PFSK-1 (cell line): ENCODE data around the gene SGPP1.

Source experiments
- FOXP2 ChIP-seq: optimal IDR thresholded peaks from 2 replicates; pipeline ENCODE3; 2011; ENCODE audit warnings: borderline replicate concordance, control low read depth, inconsistent platforms; ENCODE audit not compliant: insufficient read depth; ENCODE audit errors: extremely low read length, extremely low read depth
- POLR2AphosphoS5 ChIP-seq: IDR thresholded peaks from 2 replicates; pipeline ENCODE4 v1.6.1; 2012; ENCODE audit warnings: low read depth, mild to moderate bottlenecking, control low read depth, low read length, moderate library complexity
- SIN3A ChIP-seq: IDR thresholded peaks from 2 replicates; pipeline ENCODE4 v1.6.1; 2012; ENCODE audit warnings: mild to moderate bottlenecking, low read length, moderate library complexity, borderline replicate concordance; ENCODE audit not compliant: insufficient read depth
- TAF1 ChIP-seq: IDR thresholded peaks from 2 replicates; pipeline ENCODE4 v1.6.1; 2012; ENCODE audit warnings: low read length, control low read depth, borderline replicate concordance; ENCODE audit not compliant: insufficient read depth
- TF ChIP-seq, protein P1 (sequence below), 2 experiments: IDR thresholded peaks; 2 replicates each; pipeline versions ENCODE4 v1.6.1 to v1.8.0; 2011 to 2012; ENCODE audit warnings: low read depth in 2 of 2, low read length in 2 of 2, control low read depth in 1 of 2, inconsistent platforms in 1 of 2, mild to moderate bottlenecking in 1 of 2, moderate library complexity in 1 of 2; ENCODE audit not compliant: insufficient read depth in 1 of 2

DNA sequence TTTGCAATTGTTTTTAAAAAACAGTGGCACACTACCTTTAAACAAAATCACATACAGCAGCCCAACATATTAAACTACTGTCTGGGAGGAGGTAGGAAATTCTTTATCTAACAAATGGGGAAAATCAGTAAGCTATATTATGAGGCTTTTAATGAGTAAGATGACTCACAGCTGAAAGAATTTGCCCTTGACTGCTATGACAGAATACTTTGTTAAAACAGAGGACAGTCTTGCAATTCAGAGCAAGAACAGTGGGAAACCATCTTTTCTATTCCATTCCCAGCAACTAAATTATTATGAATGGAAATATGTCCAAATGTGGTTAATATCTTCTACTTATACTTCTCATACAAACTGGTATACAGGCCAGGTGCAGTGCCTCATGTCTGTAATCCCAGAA lies 49.2 kb upstream of the SGPP1 start:
- TF ChIP-seq POLR2AphosphoS5 (no peak), FOXP2 (no peak), TAF1 (no peak), SIN3A (no peak)
- TF ChIP-seq, protein P1, sequence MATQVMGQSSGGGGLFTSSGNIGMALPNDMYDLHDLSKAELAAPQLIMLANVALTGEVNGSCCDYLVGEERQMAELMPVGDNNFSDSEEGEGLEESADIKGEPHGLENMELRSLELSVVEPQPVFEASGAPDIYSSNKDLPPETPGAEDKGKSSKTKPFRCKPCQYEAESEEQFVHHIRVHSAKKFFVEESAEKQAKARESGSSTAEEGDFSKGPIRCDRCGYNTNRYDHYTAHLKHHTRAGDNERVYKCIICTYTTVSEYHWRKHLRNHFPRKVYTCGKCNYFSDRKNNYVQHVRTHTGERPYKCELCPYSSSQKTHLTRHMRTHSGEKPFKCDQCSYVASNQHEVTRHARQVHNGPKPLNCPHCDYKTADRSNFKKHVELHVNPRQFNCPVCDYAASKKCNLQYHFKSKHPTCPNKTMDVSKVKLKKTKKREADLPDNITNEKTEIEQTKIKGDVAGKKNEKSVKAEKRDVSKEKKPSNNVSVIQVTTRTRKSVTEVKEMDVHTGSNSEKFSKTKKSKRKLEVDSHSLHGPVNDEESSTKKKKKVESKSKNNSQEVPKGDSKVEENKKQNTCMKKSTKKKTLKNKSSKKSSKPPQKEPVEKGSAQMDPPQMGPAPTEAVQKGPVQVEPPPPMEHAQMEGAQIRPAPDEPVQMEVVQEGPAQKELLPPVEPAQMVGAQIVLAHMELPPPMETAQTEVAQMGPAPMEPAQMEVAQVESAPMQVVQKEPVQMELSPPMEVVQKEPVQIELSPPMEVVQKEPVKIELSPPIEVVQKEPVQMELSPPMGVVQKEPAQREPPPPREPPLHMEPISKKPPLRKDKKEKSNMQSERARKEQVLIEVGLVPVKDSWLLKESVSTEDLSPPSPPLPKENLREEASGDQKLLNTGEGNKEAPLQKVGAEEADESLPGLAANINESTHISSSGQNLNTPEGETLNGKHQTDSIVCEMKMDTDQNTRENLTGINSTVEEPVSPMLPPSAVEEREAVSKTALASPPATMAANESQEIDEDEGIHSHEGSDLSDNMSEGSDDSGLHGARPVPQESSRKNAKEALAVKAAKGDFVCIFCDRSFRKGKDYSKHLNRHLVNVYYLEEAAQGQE (IDR thresholded peaks at IDR 0.05; ENCODE audit: insufficient read depth in 1 of 2, low read depth in 2 of 2, low read length in 2 of 2) = no peak
